Measurements from ENCODE around the gene ZNF276.

DNA sequence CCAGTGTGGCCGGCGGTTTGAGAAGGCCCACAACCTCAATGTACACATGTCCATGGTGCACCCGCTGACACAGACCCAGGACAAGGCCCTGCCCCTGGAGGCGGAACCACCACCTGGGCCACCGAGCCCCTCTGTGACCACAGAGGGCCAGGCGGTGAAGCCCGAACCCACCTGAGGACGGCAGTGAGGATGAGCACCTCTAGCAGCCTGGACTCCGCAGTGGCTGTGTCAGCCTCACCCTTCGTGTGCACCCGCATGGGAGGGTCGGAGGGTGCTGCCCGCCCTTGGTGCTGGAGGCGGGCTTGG, 16.7 kb downstream of the ZNF276 start:
- no peak for TF ChIP-seq POLR2AphosphoS5 (IDR thresholded peaks at IDR 0.05; ENCODE audit: borderline replicate concordance, low read depth, low read length)
- TF ChIP-seq EZH2 (IDR thresholded peaks at IDR 0.05) = no peak
- no peak for TF ChIP-seq FOXP2 (optimal IDR thresholded peaks at IDR 0.05; ENCODE audit: control extremely low read depth, extremely low read length, insufficient read depth)
